GM18499 (cell line): ENCODE data around the gene EMD.
"Not testable (repeated sequence)": the region's sequence is repeated elsewhere in the genome, so short reads cannot be mapped to it uniquely, and the experiment has no call there.

ENCODE experiments used
- ATAC-seq: cut with Tn5 transposase; IDR thresholded peaks from one replicate; pipeline ENCODE4 v1.9.1; 2021; ENCODE audit warnings: moderate number of reproducible peaks; ENCODE audit not compliant: insufficient read depth, unreplicated experiment

The EMD gene

DNA sequence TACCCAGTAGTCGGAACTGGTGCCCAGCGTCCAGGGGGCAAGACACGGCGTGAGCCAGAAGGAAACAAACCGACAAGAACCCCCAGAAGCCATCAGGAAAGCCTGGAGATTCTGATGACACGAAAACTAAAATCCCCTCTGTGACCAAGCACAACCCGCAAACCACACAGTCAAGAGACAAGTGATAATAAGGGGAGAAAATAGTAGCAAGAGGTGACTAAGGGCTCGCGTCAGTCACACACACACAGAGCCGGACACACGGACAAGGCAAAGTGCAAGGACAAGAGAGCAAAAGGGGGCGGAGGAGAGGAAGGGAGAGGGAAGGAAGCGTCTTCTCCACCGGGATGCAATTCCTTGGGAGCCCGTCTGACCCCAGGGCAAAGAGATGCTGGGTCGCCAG lies 9.6 kb downstream of the EMD start:
- ATAC-seq, result not testable (repeated sequence)

DNA sequence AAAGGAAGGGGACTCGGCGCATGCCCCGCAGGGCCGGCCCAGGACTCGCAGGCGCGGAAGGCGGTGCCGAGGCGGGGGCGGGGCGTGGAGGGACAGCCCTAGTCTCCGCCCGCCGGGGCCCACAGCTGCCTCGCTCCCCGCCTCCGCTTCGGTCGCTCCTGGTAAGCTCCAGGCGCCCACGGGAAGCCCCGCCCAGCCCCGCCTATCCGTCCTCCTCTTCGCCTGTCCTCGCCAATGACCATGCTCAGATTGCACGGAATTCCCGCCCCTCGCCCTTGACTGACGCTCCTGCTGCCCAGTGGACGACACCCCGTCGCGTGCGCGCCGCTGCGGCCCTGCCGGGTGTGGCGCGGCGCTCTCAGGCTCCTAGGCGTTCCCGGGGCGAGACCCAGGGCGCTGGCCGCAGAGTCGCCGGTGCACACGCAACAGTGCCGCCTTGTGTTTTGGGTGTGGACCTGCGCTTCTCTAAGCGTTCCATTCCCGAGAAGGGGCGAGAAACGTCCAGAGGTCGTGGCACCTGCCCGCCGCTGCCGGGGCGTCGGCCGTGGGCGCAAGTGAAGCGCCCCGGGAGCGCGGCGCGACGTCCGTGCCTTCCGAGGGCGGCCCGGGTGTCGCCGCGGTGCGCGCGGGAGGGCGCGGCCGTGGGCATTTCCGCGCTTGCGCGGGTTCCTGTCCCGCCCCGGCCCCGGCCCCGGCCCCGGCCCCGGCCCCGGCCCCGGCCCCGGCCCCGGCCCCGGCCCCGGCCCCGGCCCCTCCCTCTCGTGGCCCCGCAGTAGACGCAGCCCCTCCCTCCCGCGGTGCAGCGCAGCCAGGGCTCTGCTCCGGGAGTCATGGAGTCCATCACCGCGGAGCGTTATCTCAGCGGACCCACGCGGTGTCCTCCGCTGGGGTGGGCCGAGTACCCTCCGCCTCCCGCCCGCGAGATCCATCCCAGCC lies 11.0 kb downstream of the EMD start:
- peak; percentile 42 for ATAC-seq

DNA sequence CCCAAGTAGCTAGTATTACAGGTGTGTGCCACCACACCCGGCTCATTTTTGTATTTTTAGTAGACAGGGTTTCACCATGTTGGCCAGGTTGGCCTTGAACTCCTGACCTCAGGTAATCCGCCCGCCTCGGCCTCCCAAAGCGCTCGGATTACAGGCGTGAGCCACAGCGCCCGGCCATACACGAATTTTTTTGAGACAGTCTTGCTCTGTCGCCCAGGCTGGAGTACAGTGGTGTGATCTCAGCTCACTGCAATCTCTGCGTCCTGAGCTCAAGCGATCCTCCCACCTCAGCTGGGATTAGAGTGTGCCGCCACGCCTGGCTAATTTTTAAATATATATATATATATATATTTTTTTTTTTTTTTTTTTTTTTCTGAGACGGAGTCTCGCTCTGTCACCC lies 17.3 kb downstream of the EMD start:
- not testable (repeated sequence) for ATAC-seq

DNA sequence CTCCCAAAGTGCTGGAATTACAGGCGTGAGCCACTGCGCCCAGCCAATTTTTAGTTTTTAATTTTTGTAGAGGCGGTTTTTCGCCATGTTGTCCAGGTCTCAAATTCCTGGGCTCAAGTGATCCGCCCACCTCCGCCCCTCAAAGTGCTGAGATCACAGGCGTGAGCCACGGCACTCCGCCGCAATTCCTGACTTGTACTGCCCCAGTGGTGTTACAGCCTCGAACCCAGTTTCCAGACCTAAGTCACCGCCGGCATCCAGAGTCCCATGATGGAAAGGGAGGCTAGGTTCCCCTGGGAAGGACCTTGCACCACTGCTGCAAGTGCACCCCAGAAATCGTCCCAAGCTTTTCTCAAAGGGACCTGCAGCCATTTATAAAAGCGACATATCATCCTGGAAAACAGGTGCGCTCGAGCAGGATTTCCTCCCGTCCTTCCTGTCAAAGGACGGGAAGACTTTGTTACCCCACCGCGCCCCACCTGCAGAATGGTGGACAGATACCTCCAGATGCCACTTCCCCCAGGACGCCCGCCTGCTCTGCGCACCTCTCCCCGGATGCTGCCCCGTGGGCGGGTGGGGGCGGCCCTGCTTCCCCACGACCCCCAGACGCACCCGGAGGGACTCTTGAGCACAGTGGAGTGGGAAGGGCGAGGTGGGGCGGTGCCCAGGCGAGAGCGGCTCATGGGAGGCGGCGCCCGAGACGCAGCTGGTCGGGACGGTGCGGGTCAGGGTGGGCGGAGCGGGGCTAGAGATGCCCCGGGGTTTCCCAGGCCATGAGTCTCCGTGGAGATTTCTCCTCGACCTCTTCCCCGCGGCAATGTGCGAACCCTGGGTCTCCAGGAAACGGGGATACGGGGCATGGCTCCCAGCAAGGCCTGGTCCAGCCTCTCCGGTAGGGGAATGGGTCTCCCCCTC lies 18.1 kb downstream of the EMD start:
- no peak for ATAC-seq

DNA sequence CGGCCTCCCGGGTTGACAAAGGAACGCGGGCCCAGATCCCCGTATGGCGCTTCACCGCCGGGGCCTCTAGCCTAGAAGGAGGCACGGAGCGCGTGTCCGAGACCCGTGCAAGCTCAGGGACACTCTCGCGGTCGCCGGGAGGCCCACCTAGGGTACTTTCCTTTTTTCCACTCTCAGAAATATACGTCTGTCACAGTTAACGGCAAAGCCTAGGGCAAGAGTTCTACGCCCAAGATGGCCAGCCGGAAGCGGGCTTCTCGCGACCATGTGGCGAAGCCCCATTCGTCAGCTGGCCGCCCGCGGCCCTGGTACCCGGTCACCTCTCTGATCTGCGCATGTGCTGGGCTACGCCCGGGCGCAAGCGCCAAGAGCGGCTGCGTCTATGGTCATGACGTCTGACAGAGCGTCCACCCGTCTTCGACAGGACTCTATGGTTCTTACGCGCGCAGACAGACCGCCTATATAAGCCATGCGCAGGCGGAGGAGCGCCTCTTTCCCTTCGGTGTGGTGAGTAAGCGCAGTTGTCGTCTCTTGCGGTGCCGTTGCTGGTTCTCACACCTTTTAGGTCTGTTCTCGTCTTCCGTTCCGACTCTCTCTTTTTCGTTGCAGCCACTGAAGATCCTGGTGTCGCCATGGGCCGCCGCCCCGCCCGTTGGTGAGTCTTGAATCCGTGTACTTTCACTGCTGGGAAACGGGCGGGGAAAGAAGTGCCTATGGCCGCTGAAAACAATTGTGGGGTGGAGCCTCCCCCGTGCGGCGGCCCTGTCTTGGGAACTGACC lies 19.0 kb downstream of the EMD start, which contains the start of gene RPL10:
Gene RPL10, plus strand, starts transcription at position 490 of the 780 bp plus-strand sequence. Its CDS starts 143 bp downstream, at position 633.
- no peak for ATAC-seq

DNA sequence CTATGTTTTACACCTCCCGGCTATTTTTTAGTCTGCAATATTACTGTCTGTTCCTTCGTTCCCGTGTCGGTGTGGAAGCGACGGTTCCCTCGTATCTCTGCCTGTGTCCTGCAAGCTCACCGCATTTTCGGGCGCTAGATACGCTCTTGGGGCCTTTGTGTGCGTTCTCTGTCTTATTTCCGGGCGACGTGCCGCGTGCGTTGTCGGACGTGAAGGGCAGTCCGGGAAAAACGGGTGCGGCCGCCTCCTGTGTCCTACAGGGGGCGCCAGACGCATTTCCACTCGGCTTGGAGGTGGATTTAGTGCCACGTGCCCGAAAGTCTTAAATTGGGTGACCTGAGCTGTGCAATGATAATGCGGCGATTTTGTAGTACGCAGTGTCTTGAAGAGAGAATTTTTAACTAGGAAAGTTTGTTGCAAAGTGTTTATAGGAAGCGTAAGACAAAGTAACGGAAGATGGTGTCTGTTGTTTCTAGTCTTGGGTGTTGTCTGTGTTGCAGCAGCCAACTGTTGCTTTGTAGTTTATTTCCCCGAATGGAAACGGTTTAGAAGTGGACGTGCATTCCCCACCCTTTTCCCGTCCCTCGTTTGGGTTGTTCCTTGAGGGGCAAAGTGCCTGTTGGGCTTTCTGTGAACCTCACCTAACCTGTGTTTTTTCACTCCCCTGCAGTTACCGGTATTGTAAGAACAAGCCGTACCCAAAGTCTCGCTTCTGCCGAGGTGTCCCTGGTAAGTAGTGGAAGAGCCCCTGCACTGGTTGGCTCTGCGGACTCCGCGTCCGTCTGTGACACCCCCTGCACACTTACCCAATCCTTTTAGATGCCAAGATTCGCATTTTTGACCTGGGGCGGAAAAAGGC lies 19.8 kb downstream of the EMD start:
- no peak for ATAC-seq

DNA sequence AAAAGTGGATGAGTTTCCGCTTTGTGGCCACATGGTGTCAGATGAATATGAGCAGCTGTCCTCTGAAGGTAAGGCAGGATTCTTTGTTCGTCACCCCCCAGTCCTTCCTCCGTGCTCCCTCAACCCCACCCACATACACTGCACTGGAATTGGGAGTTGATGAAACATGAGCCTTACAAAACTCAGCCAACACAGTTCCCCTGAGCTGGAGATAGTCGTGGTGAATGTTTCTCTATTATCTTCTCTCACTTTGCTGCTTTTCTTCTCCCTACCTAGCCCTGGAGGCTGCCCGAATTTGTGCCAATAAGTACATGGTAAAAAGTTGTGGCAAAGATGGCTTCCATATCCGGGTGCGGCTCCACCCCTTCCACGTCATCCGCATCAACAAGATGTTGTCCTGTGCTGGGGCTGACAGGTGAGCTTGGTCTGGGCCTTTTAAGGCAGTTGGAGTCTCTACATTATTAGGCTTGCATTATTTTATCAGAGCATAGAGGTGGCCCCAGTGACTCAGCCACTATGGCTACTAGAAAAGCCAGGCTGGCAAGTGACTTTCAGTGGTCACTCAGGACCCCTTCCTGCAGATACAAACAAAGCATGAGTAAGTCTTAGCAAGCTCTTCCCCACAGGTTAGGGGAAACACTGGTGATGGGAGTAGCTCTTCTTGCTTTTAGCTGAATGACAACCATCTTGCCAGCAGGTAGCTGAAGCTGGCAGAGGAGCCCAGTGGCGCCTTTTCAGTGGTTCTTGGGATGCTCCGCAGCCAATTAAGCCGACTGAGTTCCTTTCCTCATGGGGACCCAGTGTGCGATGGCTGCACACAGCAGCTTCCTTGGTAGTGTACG lies 20.7 kb downstream of the EMD start:
- ATAC-seq, result no peak

DNA sequence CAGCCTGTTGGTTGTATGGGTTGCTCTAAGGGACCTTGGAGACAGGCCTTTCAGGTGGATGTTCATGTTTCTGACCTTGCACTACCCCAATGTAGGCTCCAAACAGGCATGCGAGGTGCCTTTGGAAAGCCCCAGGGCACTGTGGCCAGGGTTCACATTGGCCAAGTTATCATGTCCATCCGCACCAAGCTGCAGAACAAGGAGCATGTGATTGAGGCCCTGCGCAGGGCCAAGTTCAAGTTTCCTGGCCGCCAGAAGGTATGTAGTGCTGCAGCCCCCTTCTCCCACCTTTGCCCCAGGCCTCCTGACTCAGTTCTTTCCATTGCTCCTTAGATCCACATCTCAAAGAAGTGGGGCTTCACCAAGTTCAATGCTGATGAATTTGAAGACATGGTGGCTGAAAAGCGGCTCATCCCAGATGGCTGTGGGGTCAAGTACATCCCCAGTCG lies 21.3 kb downstream of the EMD start:
- not testable (repeated sequence) for ATAC-seq

DNA sequence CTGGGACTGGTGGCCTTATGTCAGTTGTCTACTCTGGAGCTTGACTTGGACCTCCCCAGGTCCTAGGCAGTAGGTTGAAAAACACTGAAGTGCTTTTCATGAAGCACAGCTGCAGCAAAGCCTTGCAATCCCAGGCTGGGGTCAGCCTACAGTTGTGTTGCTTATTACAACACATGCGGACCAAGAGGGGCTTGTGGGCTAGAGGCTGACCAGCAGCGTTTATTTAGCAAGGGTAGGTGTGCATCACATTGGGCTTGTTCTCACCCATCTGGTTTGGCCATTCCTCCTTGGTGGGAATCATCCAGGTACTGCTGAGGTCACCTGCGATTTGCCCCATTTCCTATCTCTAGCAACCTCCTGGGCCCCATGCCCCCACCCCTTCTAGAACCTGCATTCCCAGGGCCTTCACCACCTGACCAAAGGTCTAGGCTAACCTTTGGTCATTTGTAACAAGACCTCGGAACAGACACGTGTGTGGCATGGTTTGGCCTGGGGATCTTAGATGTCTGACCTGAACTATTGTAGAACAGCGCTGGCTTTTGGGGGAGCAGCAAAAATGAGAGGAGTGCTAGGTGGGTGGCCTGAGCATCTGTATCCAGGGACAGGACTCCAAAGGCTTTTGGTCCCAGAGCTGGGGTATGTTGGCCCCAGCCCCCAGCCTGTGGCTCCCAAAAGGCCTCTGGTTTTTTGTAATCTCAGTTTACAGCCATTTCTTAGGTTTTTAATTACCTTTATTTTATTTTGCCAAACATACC lies 22.1 kb downstream of the EMD start:
- no peak for ATAC-seq

DNA sequence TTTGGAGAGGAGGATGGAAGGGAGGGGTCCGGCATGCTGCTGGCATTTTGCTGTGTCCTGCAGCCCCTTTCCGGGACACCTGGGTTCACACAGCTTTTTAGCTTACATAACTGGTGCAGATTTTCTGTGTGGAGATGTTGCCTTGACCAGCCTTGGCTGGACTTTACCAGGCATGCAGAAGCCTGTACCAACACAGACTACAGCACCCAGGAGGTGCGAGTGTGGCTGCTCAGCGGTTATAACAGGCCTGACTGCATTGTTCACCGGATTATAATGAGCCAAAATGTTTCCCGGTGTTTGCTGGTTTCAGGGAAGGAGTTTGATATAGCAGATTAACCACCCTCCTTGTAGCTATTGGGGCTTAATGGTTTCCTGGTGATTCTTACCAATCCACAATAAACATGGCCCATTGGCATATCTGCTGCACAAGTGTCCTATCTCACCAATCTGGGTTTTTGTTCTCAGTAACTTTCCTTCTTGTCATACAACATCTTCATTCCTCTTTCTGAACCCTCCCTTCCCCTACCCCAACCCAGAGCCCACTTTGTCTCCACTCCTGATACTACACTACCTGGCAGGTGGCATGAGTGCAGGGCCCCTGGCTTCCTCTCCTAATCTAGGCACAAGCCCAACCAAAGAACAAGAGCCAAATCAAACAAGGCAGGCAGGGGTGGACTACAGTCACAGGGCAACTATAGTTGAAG lies 23.0 kb downstream of the EMD start:
- no peak for ATAC-seq

DNA sequence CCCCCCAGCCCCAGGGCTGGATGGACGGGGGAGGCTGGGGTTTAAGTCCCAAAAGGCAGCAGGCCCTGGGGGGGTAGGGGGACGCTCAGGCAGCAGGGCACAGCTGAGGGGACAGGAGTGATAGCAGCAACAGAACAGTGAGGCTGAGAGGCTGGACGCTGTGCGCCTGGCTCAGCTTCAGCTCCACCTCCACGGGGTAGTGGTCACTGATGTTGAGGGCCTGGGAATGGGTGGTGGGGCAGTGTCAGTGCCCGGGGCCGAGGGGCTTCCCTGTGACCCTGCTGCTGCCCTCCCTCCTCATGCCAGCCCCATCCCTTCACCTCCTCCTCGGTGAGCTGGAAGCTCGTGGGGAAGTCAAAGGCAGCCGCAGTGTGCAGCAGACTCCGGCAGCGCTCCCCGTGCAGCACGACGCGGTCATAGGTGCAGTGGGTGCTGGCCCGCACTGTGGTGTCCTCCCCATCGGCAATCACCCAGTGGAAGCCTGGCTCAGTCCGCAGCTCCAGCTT lies 23.6 kb downstream of the EMD start:
- no peak for ATAC-seq

DNA sequence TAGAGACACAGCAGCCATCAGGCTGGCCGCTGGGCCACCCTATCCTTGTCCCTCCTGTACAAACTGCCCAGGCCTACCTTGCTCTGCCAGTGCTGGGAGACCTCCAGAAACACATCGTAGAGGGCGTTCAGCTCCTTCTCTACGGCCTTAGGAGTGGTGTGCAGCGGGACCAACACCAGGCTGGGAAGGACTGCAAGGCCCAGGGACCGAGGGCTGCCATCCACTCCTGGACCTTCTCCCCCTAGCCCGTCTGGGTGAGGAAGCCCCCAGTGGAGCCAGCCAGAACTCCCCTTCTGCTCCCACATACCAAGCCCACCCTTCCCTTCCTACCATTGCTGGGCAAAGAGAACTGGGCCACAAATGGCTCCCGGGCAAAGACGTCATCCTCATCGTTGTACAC lies 24.1 kb downstream of the EMD start:
- ATAC-seq, result no peak

DNA sequence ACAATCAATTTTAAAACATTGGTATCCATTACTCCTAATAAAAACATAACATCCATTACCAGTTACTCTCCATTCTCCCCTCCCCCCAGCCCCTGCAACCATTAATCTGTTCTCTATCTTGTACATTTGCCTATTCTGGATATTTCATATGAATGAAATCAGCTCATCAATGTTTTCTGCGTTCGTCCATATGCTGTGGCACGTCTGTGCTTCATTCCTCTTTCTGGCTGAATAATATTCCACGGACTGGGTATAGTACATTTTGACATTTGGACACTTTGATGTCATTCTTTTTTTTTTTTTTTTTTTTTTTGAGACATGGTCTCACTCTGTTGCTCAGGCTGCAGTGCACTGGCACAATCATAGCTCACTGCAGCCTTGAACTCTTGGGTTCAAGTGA lies 24.8 kb downstream of the EMD start:
- ATAC-seq, result no peak

DNA sequence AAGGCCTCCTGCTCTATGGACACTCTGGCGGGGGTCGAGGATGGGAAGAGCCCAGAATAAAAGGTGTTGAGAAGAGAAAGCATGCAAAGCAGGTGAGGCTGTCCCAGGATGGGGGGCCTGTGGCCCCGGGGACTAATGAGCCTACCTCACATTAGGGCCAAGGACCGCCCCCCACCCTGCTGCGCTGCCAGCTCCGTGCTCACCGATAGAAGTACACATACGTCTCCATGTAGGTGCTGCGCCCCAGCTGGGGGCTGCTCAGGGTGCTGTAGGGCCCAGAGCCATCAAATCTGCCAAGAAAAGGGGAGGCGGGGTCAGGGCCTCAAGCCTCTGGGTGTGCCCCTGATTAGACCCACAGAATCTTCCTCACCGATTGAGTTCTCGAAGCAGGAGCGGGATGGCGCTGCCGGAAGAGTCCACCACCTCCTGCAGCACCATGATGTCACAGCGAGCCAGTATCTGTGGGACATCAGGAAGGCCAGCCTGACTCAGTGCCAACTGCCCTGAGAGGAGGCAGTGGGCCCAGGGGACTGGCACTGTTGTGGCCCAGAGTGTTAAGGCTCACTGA lies 25.6 kb downstream of the EMD start:
- ATAC-seq, result no peak

DNA sequence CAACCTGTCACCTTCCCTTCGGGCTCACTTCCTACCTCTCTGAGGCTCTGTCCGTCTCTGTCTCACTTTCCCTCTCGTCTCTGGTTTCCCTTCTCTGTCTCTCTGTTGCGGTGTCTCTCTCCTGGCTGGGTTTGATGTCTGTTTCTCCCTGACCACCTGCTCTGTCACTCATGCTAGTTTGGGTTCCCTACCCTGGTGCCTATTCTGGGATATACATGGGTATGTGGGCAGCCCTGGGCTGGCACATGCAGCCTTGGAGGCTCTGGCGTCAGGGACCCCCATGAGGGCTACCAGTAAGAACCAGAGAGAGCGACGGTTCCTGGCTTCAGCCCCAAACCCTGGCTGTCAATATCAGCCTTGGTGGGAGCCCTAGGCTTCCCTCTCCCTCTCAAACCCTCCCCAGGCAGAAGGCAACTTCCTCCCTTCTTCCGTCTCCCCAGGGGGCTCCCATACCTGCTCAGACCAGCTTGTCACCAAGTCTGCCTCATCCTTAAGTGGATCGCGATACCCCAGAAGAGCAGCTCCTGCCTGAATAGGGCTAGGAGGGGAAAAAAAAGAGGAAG lies 29.6 kb downstream of the EMD start:
- ATAC-seq, result no peak

DNA sequence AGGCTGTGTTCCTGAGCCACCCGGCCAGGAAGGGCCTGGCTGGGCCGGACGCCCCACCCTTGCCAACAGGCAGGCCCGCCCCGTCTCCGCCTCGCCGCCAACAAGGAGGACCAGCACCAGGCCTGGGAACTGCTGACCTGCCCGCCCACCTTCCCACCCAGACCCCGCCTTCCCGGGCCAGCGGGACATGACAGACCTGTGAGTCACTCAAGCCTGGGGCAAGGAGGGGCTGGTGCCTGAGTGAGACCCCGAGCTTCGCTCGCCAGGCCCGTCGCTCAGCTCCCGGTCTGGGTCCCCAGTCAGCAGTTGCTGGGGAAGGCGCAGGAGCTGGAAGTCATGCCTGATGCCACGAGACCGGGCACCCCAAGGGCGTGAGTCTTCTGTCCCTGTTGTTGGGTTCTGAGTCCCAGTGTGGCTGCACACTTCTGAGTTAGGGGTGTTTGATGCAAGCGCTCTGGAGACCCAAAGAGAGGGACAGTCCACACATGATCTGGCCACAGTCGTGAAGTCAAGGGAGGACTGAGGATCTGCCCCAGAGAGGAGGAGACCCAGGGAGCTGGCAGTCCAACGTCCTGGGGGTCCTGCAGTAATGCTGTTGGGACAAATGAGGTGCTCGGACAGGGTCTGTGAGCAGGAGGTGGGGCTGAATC lies 30.3 kb downstream of the EMD start, which contains the start of gene DNASE1L1:
Gene DNASE1L1, minus strand, starts transcription at position 33 of the 650 bp plus-strand sequence. CDS start 3,686 bp downstream, outside the sequence.
- ATAC-seq, result no peak
